Neural progenitor cell (in vitro differentiated cells): ENCODE results near the gene KCNQ1.

Experiments used
- CTCF ChIP-seq: fragments of 200-600 bp; sonication (generic); IDR thresholded peaks from 2 replicates; pipeline ENCODE4 v1.5.1; 2017; ENCODE audit warnings: antibody characterized with exemption, mild to moderate bottlenecking
- EZH2phosphoT487 ChIP-seq: fragments of 200-600 bp; sonication (generic); IDR thresholded peaks from 2 replicates; pipeline ENCODE4 v1.6.1; 2017; ENCODE audit warnings: antibody characterized with exemption

GRCh38 chr11:2586087-2586792 lies 141.4 kb downstream of the KCNQ1 start:
- TF ChIP-seq CTCF (no peak), EZH2phosphoT487 (no peak)
